ENCODE data around the gene DYNC1I1. TPM values are rescaled to one million over a fixed set of nuclear protein-coding genes. Genes with fewer than 3 reads are reported as not detected.

Gene DYNC1I1
- total RNA-seq, 4 donors from 2014 or later: 7.8 to 21.3 (median 11.6) TPM

GRCh38 chr7:95865716-95866371, 93.5 kb downstream of the DYNC1I1 start:
- H3K4me3 ChIP-seq: no peak overlapping the region
- intact Hi-C loops (cut with DNase I; ENCODE audit: low total_unique reads): no loop called here
- in situ Hi-C loops (cut with MboI; ENCODE audit: low sequenced_read_pairs in 4 of 4): loop anchor here in 2 of 4 donors (10.0 to 25.0 kb wide), 2 partner anchors 141 to 354 kb away; no protein-coding TSS in a partner anchor
- no peak for DNase-seq
- no peak overlapping the region for H3K27ac ChIP-seq
- H3K9me3 ChIP-seq: no peaks in the 10 kb centered on the region
- H3K27me3 ChIP-seq: no peaks in the 10 kb centered on the region
- no peak for ATAC-seq
- no peaks in the 10 kb centered on the region for H3K4me1 ChIP-seq
- no peaks in the 10 kb centered on the region for H3K36me3 ChIP-seq
- TF ChIP-seq POLR2A (IDR thresholded peaks at IDR 0.05): no peak
- TF ChIP-seq CTCF (IDR thresholded peaks at IDR 0.05 in 4 of 5, conservative IDR thresholded peaks at IDR 0.05 in 1 of 5): no peak

GRCh38 chr7:95867309-95867708, 95.0 kb downstream of the DYNC1I1 start:
- intact Hi-C loops (cut with DNase I; ENCODE audit: low total_unique reads): no loop called here

GRCh38 chr7:95871075-95871848, 98.9 kb downstream of the DYNC1I1 start:
- Histone ChIP-seq H3K36me3 (no peaks in the 10 kb centered on the region), H3K27me3 (no peaks in the 10 kb centered on the region), H3K9me3 (no peaks in the 10 kb centered on the region), H3K4me1 (peaks cover 5 to 10% of the 10 kb centered on the region in 2 donors), H3K4me3 (no peak overlapping the region), H3K27ac (no peak overlapping the region)
- DNase-seq (no peak), ATAC-seq (peak in 1 of 2 donors; percentile 71)
- in situ Hi-C loops (cut with MboI; ENCODE audit: low sequenced_read_pairs in 4 of 4) (loop anchor here in 1 of 4 donors (10.0 to 25.0 kb wide), 2 partner anchors 146 to 359 kb away; no protein-coding TSS in a partner anchor), intact Hi-C loops (cut with DNase I; ENCODE audit: low total_unique reads) (loop anchor here (2.0 kb wide), 1 partner anchor 152 kb away; no protein-coding TSS in a partner anchor)
- TF ChIP-seq POLR2A (IDR thresholded peaks at IDR 0.05) (no peak), CTCF (IDR thresholded peaks at IDR 0.05 in 4 of 5, conservative IDR thresholded peaks at IDR 0.05 in 1 of 5) (peak; percentile 29 to 56 (median 34))

More at GRCh38 chr7:95867309-95867708, 95.0 kb downstream of the DYNC1I1 start:
- Histone ChIP-seq H3K27me3 (no peaks in the 10 kb centered on the region), H3K36me3 (no peaks in the 10 kb centered on the region), H3K4me1 (no peaks in the 10 kb centered on the region), H3K4me3 (no peak overlapping the region), H3K9me3 (no peaks in the 10 kb centered on the region), H3K27ac (no peak overlapping the region)
- in situ Hi-C loops (cut with MboI; ENCODE audit: low sequenced_read_pairs in 4 of 4): loop anchor here in 2 of 4 donors (10.0 to 25.0 kb wide), 2 partner anchors 143 to 355 kb away; no protein-coding TSS in a partner anchor
- DNase-seq: no peak
- ATAC-seq: no peak
- TF ChIP-seq CTCF (IDR thresholded peaks at IDR 0.05 in 4 of 5, conservative IDR thresholded peaks at IDR 0.05 in 1 of 5): no peak
- TF ChIP-seq POLR2A (IDR thresholded peaks at IDR 0.05): no peak

- no peak for ATAC-seq
- intact Hi-C loops (cut with DNase I; ENCODE audit: low total_unique reads): loop anchor here (2.0 kb wide), 1 partner anchor 153 kb away; no protein-coding TSS in a partner anchor
- Histone ChIP-seq H3K27ac (no peak overlapping the region), H3K4me1 (peaks cover 5 to 10% of the 10 kb centered on the region in 2 donors), H3K4me3 (no peak overlapping the region), H3K9me3 (no peaks in the 10 kb centered on the region), H3K36me3 (no peaks in the 10 kb centered on the region), H3K27me3 (no peaks in the 10 kb centered on the region)
- no peak for DNase-seq
- TF ChIP-seq POLR2A (IDR thresholded peaks at IDR 0.05) (no peak), CTCF (IDR thresholded peaks at IDR 0.05 in 4 of 5, conservative IDR thresholded peaks at IDR 0.05 in 1 of 5) (no peak)
- in situ Hi-C loops (cut with MboI; ENCODE audit: low sequenced_read_pairs in 4 of 4): loop anchor here in 1 of 4 donors (10.0 to 25.0 kb wide), 2 partner anchors 147 to 360 kb away; no protein-coding TSS in a partner anchor
Measured at GRCh38 chr7:95871896-95872295, 99.5 kb downstream of the DYNC1I1 start.

All from gastrocnemius medialis (tissue), 4 donors.